ENCODE data around the gene RGS9.
"Not testable (repeated sequence)": the region's sequence is repeated elsewhere in the genome, so short reads cannot be mapped to it uniquely, and the experiment has no call there.

The RGS9 gene

GRCh38 chr17:65202844-65203571 lies 65.8 kb downstream of the RGS9 start:
- no peak for TF ChIP-seq CTCF (IDR thresholded peaks at IDR 0.05; ENCODE audit: extremely low read depth, insufficient read depth, missing control alignments)
- in situ Hi-C loops (cut with MboI; ENCODE audit: low pct_unique_long_range_greater_than_20kb, low sequenced_read_pairs, unreplicated experiment) = no loop called here

GRCh38 chr17:65204001-65204400 lies 66.8 kb downstream of the RGS9 start:
- in situ Hi-C loops (cut with MboI; ENCODE audit: low pct_unique_long_range_greater_than_20kb, low sequenced_read_pairs, unreplicated experiment) = no loop called here
- no peak for TF ChIP-seq CTCF (IDR thresholded peaks at IDR 0.05; ENCODE audit: extremely low read depth, insufficient read depth, missing control alignments)
- DNase-seq (ENCODE audit: low spot score) = no peak

More at GRCh38 chr17:65202844-65203571, 65.8 kb downstream of the RGS9 start:
- DNase-seq (ENCODE audit: low spot score) = no peak

- no peak for DNase-seq (ENCODE audit: low spot score)
- TF ChIP-seq CTCF (IDR thresholded peaks at IDR 0.05; ENCODE audit: extremely low read depth, insufficient read depth, missing control alignments) = no peak
- in situ Hi-C loops (cut with MboI; ENCODE audit: low pct_unique_long_range_greater_than_20kb, low sequenced_read_pairs, unreplicated experiment) = no loop called here
These were observed 68.5 kb downstream of the RGS9 start for GRCh38 chr17:65205655-65206054.

- in situ Hi-C loops (cut with MboI; ENCODE audit: low pct_unique_long_range_greater_than_20kb, low sequenced_read_pairs, unreplicated experiment); DNase-seq (ENCODE audit: low spot score): not testable (repeated sequence)
These were observed 70.3 kb downstream of the RGS9 start for GRCh38 chr17:65207448-65207847.

GRCh38 chr17:65208717-65209116 lies 71.5 kb downstream of the RGS9 start:
- no peak for DNase-seq (ENCODE audit: low spot score)
- in situ Hi-C loops (cut with MboI; ENCODE audit: low pct_unique_long_range_greater_than_20kb, low sequenced_read_pairs, unreplicated experiment) = no loop called here
- TF ChIP-seq CTCF (IDR thresholded peaks at IDR 0.05; ENCODE audit: extremely low read depth, insufficient read depth, missing control alignments) = no peak

- no peak for DNase-seq (ENCODE audit: low spot score)
- no peak for TF ChIP-seq CTCF (IDR thresholded peaks at IDR 0.05; ENCODE audit: extremely low read depth, insufficient read depth, missing control alignments)
- in situ Hi-C loops (cut with MboI; ENCODE audit: low pct_unique_long_range_greater_than_20kb, low sequenced_read_pairs, unreplicated experiment) = no loop called here
These were observed 81.1 kb downstream of the RGS9 start for GRCh38 chr17:65218261-65218660.

- in situ Hi-C loops (cut with MboI; ENCODE audit: low pct_unique_long_range_greater_than_20kb, low sequenced_read_pairs, unreplicated experiment) = no loop called here
- TF ChIP-seq CTCF (IDR thresholded peaks at IDR 0.05; ENCODE audit: extremely low read depth, insufficient read depth, missing control alignments) = no peak
- no peak for DNase-seq (ENCODE audit: low spot score)
These were observed 82.0 kb downstream of the RGS9 start for GRCh38 chr17:65219124-65219523.
